Measurements from ENCODE around the gene TREX2. TPM values are rescaled to one million over a fixed set of nuclear protein-coding genes. Genes with fewer than 3 reads are reported as not detected.

The TREX2 gene
- total RNA-seq, 5 donors from 2014 or later (not counting 1 experiment from before 2014, with no cell fraction given): 2.4 to 6.3 (median 5.4) TPM

- DNase-seq (no peak), ATAC-seq (replicated peaks in 1 of 4) (no peak)
- Histone ChIP-seq H3K4me1 (ENCODE audit: control insufficient read depth in 1 of 2, extremely low read depth in 1 of 2, insufficient read depth in 2 of 2, low read length in 2 of 2) (no peaks in the 10 kb centered on the region), H3K9me3 (no peaks in the 10 kb centered on the region), H3K4me3 (ENCODE audit: control insufficient read depth in 1 of 2, extremely low read depth in 1 of 2, low read length in 1 of 2) (no peak overlapping the region), H3K27ac (ENCODE audit: low read length) (no peak overlapping the region), H3K36me3 (ENCODE audit: control insufficient read depth in 2 of 2, extremely low read depth in 1 of 2, insufficient read depth in 1 of 2, low read length in 1 of 2) (peaks cover 5 to 6% of the 10 kb centered on the region in 2 donors), H3K27me3 (replicated peaks in 1 of 2; ENCODE audit: control insufficient read depth in 2 of 2, extremely low read depth in 1 of 2, insufficient read depth in 2 of 2, low read length in 1 of 2) (no peaks in the 10 kb centered on the region)
- Mint-ChIP-seq H3K9me3 (no peaks in the 10 kb centered on the region), H3K4me3 (no peak overlapping the region), H3K4me1 (no peaks in the 10 kb centered on the region), H3K27me3 (no peaks in the 10 kb centered on the region), H3K27ac (no peak overlapping the region), H3K36me3 (peaks cover 9% of the 10 kb centered on the region)
- ChIA-PET CTCF (no interaction called here), POLR2A (no interaction called here)
- WGBS (ENCODE audit: insufficient coverage): no CpG with 5 or more reads among the region's 10 CpGs
Observed at GRCh38 chrX:153446636-153446936, 730 bp upstream of the TREX2 start.

- POLR2A ChIA-PET: no interaction called here
- Histone ChIP-seq H3K9me3 (no peaks in the 10 kb centered on the region), H3K36me3 (ENCODE audit: control insufficient read depth in 2 of 2, extremely low read depth in 1 of 2, insufficient read depth in 1 of 2, low read length in 1 of 2) (peaks cover 0 to 2% of the 10 kb centered on the region in 2 donors), H3K27ac (ENCODE audit: low read length) (no peak overlapping the region), H3K4me1 (ENCODE audit: control insufficient read depth in 1 of 2, extremely low read depth in 1 of 2, insufficient read depth in 2 of 2, low read length in 2 of 2) (no peaks in the 10 kb centered on the region), H3K27me3 (replicated peaks in 1 of 2; ENCODE audit: control insufficient read depth in 2 of 2, extremely low read depth in 1 of 2, insufficient read depth in 2 of 2, low read length in 1 of 2) (no peaks in the 10 kb centered on the region), H3K4me3 (ENCODE audit: control insufficient read depth in 1 of 2, extremely low read depth in 1 of 2, low read length in 1 of 2) (no peak overlapping the region)
- ATAC-seq (replicated peaks in 1 of 4) (no peak), DNase-seq (no peak)
- CTCF ChIA-PET: no interaction called here
- H3K9me3 Mint-ChIP-seq: no peaks in the 10 kb centered on the region
- H3K27ac Mint-ChIP-seq: no peak overlapping the region
- WGBS (ENCODE audit: insufficient coverage): 98% methylated on average over 20 of the region's 35 CpGs
- H3K4me3 Mint-ChIP-seq: no peak overlapping the region
- H3K36me3 Mint-ChIP-seq: peaks cover 3% of the 10 kb centered on the region
- no peaks in the 10 kb centered on the region for H3K27me3 Mint-ChIP-seq
- no peaks in the 10 kb centered on the region for H3K4me1 Mint-ChIP-seq
Observed at GRCh38 chrX:153445106-153445855, 575 bp downstream of the TREX2 start.

DNA sequence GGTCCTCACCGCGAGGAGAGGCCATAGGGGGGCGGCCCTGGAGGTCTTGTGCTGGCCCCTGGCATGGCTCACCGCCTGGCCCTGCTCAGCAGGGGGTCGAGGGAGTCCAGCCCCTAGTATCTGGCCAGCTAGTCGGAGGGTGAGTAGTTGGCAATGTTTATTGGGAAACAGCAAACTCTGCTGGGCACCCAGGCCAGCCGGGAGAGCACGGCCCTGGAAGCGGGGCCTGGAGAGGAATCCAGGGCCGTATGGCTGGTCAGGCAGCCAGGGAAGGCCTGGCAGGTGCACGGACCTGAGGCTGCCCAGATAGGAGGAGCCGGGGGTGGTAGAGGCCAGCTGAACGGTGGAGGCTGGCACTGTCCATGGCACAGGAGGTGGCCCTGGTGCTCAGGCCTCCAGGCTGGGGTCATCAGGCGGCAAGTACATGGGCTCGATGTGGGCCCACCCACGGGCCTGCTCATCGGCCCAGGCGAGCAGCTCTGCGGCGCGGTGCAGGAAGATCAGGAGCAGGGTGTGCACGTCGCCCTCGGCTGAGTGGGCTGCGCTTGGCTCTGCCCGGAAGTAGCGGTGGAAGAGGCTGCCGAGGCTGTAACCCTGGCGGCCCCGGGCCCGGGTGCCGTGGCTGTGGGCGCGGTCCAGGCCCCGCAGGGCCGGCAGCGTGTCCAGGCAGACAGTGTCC, 1.4 kb downstream of the TREX2 start:
- CTCF ChIA-PET: interaction anchor here in 1 of 2 donors (0.6 kb wide), 1 partner anchor 166 kb away, joined by 6 read pairs; no protein-coding TSS in a partner anchor
- POLR2A ChIA-PET: no interaction called here

GRCh38 chrX:153443476-153444332, 2.2 kb downstream of the TREX2 start:
- POLR2A ChIA-PET: no interaction called here
- Histone ChIP-seq H3K27me3 (replicated peaks in 1 of 2; ENCODE audit: control insufficient read depth in 2 of 2, extremely low read depth in 1 of 2, insufficient read depth in 2 of 2, low read length in 1 of 2) (no peaks in the 10 kb centered on the region), H3K27ac (ENCODE audit: low read length) (no peak overlapping the region), H3K4me3 (ENCODE audit: control insufficient read depth in 1 of 2, extremely low read depth in 1 of 2, low read length in 1 of 2) (no peak overlapping the region), H3K36me3 (ENCODE audit: control insufficient read depth in 2 of 2, extremely low read depth in 1 of 2, insufficient read depth in 1 of 2, low read length in 1 of 2) (no peaks in the 10 kb centered on the region), H3K4me1 (ENCODE audit: control insufficient read depth in 1 of 2, extremely low read depth in 1 of 2, insufficient read depth in 2 of 2, low read length in 2 of 2) (no peaks in the 10 kb centered on the region), H3K9me3 (no peaks in the 10 kb centered on the region)
- Mint-ChIP-seq H3K4me3 (no peak overlapping the region), H3K27me3 (peaks cover 2 to 4% of the 10 kb centered on the region in 2 donors), H3K4me1 (no peaks in the 10 kb centered on the region), H3K27ac (no peak overlapping the region), H3K36me3 (no peaks in the 10 kb centered on the region), H3K9me3 (peaks cover 0 to 5% (median 2%) of the 10 kb centered on the region in 3 donors)
- CTCF ChIA-PET: interaction anchor here in 1 of 2 donors (0.5 to 0.6 kb wide), 2 partner anchors 166 to 451 kb away, joined by 4 to 6 read pairs; no protein-coding TSS in a partner anchor
- DNase-seq: no peak
- no peak for ATAC-seq (replicated peaks in 1 of 4)
- 92% methylated on average over 10 of the region's 25 CpGs for WGBS (ENCODE audit: insufficient coverage)

More for the DNA sequence above, 1.4 kb downstream of the TREX2 start:
- ATAC-seq (replicated peaks in 1 of 4) (no peak), DNase-seq (no peak)
- Mint-ChIP-seq H3K4me3 (no peak overlapping the region), H3K9me3 (peaks cover 0 to 5% (median 0%) of the 10 kb centered on the region in 3 donors), H3K27me3 (peaks cover 0 to 1% of the 10 kb centered on the region in 2 donors), H3K27ac (no peak overlapping the region), H3K36me3 (no peaks in the 10 kb centered on the region), H3K4me1 (no peaks in the 10 kb centered on the region)
- no peak overlapping the region for H3K4me3 ChIP-seq (ENCODE audit: control insufficient read depth in 1 of 2, extremely low read depth in 1 of 2, low read length in 1 of 2)
- H3K36me3 ChIP-seq (ENCODE audit: control insufficient read depth in 2 of 2, extremely low read depth in 1 of 2, insufficient read depth in 1 of 2, low read length in 1 of 2): no peaks in the 10 kb centered on the region
- no peaks in the 10 kb centered on the region for H3K27me3 ChIP-seq (replicated peaks in 1 of 2; ENCODE audit: control insufficient read depth in 2 of 2, extremely low read depth in 1 of 2, insufficient read depth in 2 of 2, low read length in 1 of 2)
- H3K9me3 ChIP-seq: no peaks in the 10 kb centered on the region
- H3K27ac ChIP-seq (ENCODE audit: low read length): no peak overlapping the region
- H3K4me1 ChIP-seq (ENCODE audit: control insufficient read depth in 1 of 2, extremely low read depth in 1 of 2, insufficient read depth in 2 of 2, low read length in 2 of 2): no peaks in the 10 kb centered on the region
- 97% methylated on average over 27 of the region's 37 CpGs for WGBS (ENCODE audit: insufficient coverage)

GRCh38 chrX:153442463-153442862, 3.4 kb downstream of the TREX2 start:
- H3K27ac ChIP-seq (ENCODE audit: low read length): no peak overlapping the region
- H3K4me3 Mint-ChIP-seq: no peak overlapping the region
- H3K27me3 ChIP-seq (replicated peaks in 1 of 2; ENCODE audit: control insufficient read depth in 2 of 2, extremely low read depth in 1 of 2, insufficient read depth in 2 of 2, low read length in 1 of 2): peaks cover 0 to under 1% of the 10 kb centered on the region in 2 experiments
- no peaks in the 10 kb centered on the region for H3K36me3 ChIP-seq (ENCODE audit: control insufficient read depth in 2 of 2, extremely low read depth in 1 of 2, insufficient read depth in 1 of 2, low read length in 1 of 2)
- POLR2A ChIA-PET: no interaction called here
- ATAC-seq (replicated peaks in 1 of 4) (no peak), DNase-seq (no peak)
- H3K27ac Mint-ChIP-seq: no peak overlapping the region
- H3K4me1 ChIP-seq (ENCODE audit: control insufficient read depth in 1 of 2, extremely low read depth in 1 of 2, insufficient read depth in 2 of 2, low read length in 2 of 2): no peaks in the 10 kb centered on the region
- H3K27me3 Mint-ChIP-seq: peaks cover 8 to 9% of the 10 kb centered on the region in 2 donors
- CTCF ChIA-PET: no interaction called here
- H3K9me3 ChIP-seq: no peaks in the 10 kb centered on the region
- no peaks in the 10 kb centered on the region for H3K36me3 Mint-ChIP-seq
- H3K4me3 ChIP-seq (ENCODE audit: control insufficient read depth in 1 of 2, extremely low read depth in 1 of 2, low read length in 1 of 2): no peak overlapping the region
- H3K4me1 Mint-ChIP-seq: no peaks in the 10 kb centered on the region
- WGBS (ENCODE audit: insufficient coverage): no CpG with 5 or more reads among the region's 5 CpGs
- peaks cover 0 to 5% (median 2%) of the 10 kb centered on the region in 3 donors for H3K9me3 Mint-ChIP-seq

DNA sequence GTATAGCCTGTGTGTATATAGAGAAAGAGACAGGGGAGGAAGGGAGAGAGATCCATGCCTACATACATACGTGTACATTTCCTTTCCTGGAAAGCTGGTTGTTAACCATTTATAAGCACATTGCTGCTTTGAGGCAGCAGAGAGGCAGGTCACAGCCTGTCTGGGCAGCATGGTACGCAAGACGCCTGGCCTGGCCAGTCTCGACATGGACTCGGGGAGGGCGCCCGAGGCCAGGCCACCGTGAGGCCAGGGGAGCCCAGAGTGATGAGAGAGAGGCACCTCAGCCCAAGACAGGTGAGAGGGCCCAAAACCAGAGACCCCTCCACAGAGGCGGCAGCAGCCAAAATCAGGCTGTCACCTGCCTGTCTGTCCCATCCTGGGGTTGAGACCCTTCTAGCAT, 3.9 kb downstream of the TREX2 start:
- POLR2A ChIA-PET: no interaction called here
- Histone ChIP-seq H3K9me3 (no peaks in the 10 kb centered on the region), H3K4me1 (ENCODE audit: control insufficient read depth in 1 of 2, extremely low read depth in 1 of 2, insufficient read depth in 2 of 2, low read length in 2 of 2) (no peaks in the 10 kb centered on the region), H3K27me3 (replicated peaks in 1 of 2; ENCODE audit: control insufficient read depth in 2 of 2, extremely low read depth in 1 of 2, insufficient read depth in 2 of 2, low read length in 1 of 2) (peaks cover 0 to 4% of the 10 kb centered on the region in 2 experiments), H3K4me3 (ENCODE audit: control insufficient read depth in 1 of 2, extremely low read depth in 1 of 2, low read length in 1 of 2) (no peak overlapping the region), H3K27ac (ENCODE audit: low read length) (no peak overlapping the region), H3K36me3 (ENCODE audit: control insufficient read depth in 2 of 2, extremely low read depth in 1 of 2, insufficient read depth in 1 of 2, low read length in 1 of 2) (no peaks in the 10 kb centered on the region)
- Mint-ChIP-seq H3K36me3 (no peaks in the 10 kb centered on the region), H3K9me3 (peaks cover 0 to 5% (median 2%) of the 10 kb centered on the region in 3 donors), H3K27me3 (peaks cover 10 to 12% of the 10 kb centered on the region in 2 donors), H3K27ac (no peak overlapping the region), H3K4me3 (no peak overlapping the region), H3K4me1 (no peaks in the 10 kb centered on the region)
- DNase-seq (no peak), ATAC-seq (replicated peaks in 1 of 4) (no peak)
- CTCF ChIA-PET: no interaction called here
- no CpG with 5 or more reads among the region's 9 CpGs for WGBS (ENCODE audit: insufficient coverage)

All from T-cell (primary cell).